GM20000 (cell line): Measurements from ENCODE around the gene UBE2L3.

Experiments
- DNase-seq: peaks from one replicate; pipeline ENCODE4 v3.0.0; 2012; ENCODE audit warnings: low spot score
- CTCF ChIP-seq: IDR thresholded peaks from 2 replicates; pipeline ENCODE4 v1.5.1; 2012; ENCODE audit warnings: mild to moderate bottlenecking, control low read depth; ENCODE audit errors: extremely low read depth, missing control alignments

The UBE2L3 gene

GRCh38 chr22:21587803-21588611, 20.5 kb downstream of the UBE2L3 start:
- TF ChIP-seq CTCF = no peak
- peak; percentile 82 for DNase-seq

- DNase-seq = no peak
- TF ChIP-seq CTCF = no peak
Measured at GRCh38 chr22:21589396-21589795, 21.9 kb downstream of the UBE2L3 start.

GRCh38 chr22:21590809-21591641, 23.5 kb downstream of the UBE2L3 start:
- no peak for DNase-seq
- TF ChIP-seq CTCF = no peak

DNA sequence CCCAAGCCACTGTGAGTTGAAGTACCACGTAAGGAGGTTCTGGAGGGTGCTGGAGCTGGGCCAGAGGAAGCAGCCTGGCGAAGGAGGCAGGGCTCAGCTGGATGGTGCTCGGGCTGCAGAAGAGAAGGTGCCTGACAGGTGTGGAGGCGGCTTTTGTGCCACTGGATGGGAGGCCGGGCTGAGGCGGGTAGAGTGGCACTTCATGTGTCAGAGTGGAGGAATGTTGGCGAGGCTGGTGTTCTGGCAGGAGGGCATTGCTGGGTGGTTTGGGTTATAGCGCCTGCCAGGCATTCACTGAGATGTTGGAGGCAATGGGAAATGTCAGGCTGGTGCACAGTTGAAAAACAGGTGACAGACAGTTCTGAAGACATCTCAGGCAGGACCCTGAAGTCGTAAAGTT, 24.2 kb downstream of the UBE2L3 start:
- no peak for TF ChIP-seq CTCF
- DNase-seq = no peak

- TF ChIP-seq CTCF = no peak
- DNase-seq = no peak
Measured at GRCh38 chr22:21592422-21592821, 24.9 kb downstream of the UBE2L3 start.

GRCh38 chr22:21593406-21594232, 26.1 kb downstream of the UBE2L3 start:
- no peak for DNase-seq
- TF ChIP-seq CTCF = no peak
